ENCODE measurements around the gene DAZAP2. TPM values are rescaled to one million over a fixed set of nuclear protein-coding genes. Genes with fewer than 3 reads are reported as not detected.
"Not testable (repeated sequence)": the region's sequence is repeated elsewhere in the genome, so short reads cannot be mapped to it uniquely, and the experiment has no call there.

DAZAP2 gene
- total RNA-seq, 1 donor from 2014 or later = 259 TPM

DNA sequence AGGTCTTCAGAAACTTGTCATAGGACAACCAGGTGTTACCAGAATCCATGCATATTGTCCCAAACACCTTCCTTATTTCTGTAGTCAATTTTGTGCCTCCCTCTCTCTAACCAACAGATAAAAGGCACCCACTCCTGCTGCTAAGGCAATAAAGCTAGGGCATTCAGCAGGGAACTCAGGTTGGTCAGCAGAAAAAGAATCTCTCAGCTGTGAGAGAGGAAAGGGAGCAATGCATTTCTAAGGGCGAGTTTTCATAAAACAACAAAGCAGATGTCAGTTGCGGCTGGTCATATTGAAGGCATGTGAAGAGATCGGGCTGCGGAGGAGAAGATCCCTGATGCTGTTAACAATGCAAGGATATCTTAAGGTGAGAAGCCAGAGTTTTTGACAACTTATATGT lies 13.4 kb upstream of the DAZAP2 start:
- no peak for DNase-seq
- H3K27me3 ChIP-seq (ENCODE audit: low read depth) = no peaks in the 10 kb centered on the region
- no peak overlapping the region for H3K27ac ChIP-seq
- H3K4me1 ChIP-seq = no peaks in the 10 kb centered on the region
- TF ChIP-seq, protein P1, sequence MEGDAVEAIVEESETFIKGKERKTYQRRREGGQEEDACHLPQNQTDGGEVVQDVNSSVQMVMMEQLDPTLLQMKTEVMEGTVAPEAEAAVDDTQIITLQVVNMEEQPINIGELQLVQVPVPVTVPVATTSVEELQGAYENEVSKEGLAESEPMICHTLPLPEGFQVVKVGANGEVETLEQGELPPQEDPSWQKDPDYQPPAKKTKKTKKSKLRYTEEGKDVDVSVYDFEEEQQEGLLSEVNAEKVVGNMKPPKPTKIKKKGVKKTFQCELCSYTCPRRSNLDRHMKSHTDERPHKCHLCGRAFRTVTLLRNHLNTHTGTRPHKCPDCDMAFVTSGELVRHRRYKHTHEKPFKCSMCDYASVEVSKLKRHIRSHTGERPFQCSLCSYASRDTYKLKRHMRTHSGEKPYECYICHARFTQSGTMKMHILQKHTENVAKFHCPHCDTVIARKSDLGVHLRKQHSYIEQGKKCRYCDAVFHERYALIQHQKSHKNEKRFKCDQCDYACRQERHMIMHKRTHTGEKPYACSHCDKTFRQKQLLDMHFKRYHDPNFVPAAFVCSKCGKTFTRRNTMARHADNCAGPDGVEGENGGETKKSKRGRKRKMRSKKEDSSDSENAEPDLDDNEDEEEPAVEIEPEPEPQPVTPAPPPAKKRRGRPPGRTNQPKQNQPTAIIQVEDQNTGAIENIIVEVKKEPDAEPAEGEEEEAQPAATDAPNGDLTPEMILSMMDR (IDR thresholded peaks at IDR 0.05) = no peak
- no peak for ATAC-seq
- intact Hi-C loops (cut with DNase I) = no loop called here
- no peaks in the 10 kb centered on the region for H3K9me3 ChIP-seq
- no peak overlapping the region for H3K4me3 ChIP-seq
- no peaks in the 10 kb centered on the region for H3K36me3 ChIP-seq

DNA sequence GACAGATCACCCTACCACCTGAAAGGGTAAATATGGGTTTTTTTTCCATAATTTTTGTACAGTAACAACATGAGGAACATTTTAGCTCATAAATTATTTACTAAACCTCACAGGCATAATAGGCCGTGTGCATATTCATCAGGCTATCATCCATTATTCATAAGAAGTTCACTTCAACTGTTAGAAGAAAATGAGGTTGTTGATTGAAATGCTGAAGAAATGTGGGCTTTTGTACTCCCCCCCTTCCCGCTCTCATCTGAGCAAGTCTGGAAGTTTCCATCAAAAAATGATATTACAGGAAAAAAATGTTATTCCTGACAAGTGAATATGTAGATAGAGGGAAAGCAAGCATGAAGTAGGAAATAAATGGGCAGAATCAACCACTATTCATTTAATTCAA lies 12.9 kb upstream of the DAZAP2 start:
- H3K4me3 ChIP-seq = no peak overlapping the region
- TF ChIP-seq, protein P1 (IDR thresholded peaks at IDR 0.05) = no peak
- no peaks in the 10 kb centered on the region for H3K9me3 ChIP-seq
- intact Hi-C loops (cut with DNase I) = no loop called here
- H3K36me3 ChIP-seq = no peaks in the 10 kb centered on the region
- DNase-seq (no peak), ATAC-seq (no peak)
- no peaks in the 10 kb centered on the region for H3K27me3 ChIP-seq (ENCODE audit: low read depth)
- no peak overlapping the region for H3K27ac ChIP-seq
- H3K4me1 ChIP-seq = no peaks in the 10 kb centered on the region

DNA sequence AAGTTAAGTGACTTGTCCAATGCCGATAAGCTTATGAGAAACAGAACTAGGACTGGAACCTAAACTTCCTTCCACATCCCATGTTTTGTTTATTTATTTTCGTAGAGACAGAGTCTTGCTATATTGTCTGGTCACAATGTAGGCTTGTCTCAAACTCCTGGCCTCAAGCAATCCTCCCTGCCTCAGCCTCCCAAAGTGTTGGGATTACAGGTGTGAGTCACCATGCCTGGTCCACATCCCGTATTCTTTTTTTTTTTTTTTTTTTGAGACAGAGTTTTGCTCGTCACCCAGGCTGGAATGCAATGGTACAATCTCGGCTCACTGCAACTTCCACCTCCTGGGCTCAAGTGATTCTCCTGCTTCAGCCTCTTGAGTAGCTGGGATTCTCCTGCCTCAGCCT lies 11.5 kb upstream of the DAZAP2 start:
- H3K27me3 ChIP-seq (ENCODE audit: low read depth); ATAC-seq; H3K36me3 ChIP-seq; DNase-seq; H3K9me3 ChIP-seq; H3K27ac ChIP-seq; H3K4me3 ChIP-seq; H3K4me1 ChIP-seq; intact Hi-C loops (cut with DNase I): not testable (repeated sequence)

DNA sequence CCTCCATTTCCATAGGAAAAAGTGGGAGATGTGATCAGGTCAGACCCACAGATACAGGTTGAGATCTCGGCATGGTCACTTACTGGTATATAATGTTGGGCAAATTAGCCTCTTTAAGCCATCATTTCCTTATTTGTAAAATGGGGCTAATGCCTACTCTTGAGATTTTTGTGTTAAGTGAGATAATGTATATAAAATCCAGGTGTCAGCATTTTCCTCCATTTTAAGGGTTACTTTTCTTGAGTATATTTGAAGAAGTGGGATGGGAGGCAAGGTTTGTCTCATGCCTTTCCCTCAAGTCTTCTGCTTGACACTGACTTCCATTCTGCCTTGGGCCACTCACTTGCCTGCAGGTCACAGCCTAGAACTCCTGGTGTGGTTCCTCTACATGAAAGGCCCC lies 10.7 kb upstream of the DAZAP2 start:
- no peaks in the 10 kb centered on the region for H3K9me3 ChIP-seq
- DNase-seq (no peak), ATAC-seq (no peak)
- intact Hi-C loops (cut with DNase I) = no loop called here
- no peaks in the 10 kb centered on the region for H3K36me3 ChIP-seq
- H3K4me1 ChIP-seq = no peaks in the 10 kb centered on the region
- TF ChIP-seq, protein P1 (IDR thresholded peaks at IDR 0.05) = no peak
- H3K4me3 ChIP-seq = no peak overlapping the region
- H3K27ac ChIP-seq = no peak overlapping the region
- no peaks in the 10 kb centered on the region for H3K27me3 ChIP-seq (ENCODE audit: low read depth)

DNA sequence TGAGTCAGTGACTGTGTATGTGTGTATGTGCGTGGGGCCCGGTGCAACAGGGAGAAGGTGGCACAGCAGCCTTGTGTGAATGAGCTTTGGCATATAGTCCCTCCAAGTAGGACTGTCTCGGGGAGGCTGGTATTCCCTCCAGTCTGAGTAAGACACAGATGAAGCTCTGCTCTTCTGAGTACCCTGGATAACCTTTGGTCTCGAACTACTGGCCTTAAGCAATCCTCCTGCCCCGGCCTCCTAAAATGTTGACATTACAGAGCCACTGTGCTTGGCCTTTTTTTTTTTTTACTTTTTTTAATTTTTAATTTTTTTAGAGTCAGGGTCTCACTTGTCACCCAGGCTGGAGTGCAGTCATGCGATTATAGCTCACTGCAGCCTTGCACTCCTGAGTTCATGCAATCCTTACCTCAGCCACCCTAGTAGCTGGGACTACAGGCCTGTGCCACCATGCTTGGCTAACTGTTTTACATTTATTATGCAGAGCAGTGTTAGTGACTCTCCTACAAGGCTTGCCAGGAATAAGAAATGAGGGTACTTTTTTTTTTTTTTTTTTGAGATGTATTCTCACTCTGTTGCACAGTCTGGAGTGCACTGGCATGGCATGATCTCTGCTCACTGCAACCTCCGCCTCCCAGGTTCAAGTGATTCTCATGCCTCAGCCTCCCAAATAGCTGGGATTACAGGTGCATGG lies 9.4 kb upstream of the DAZAP2 start:
- H3K9me3 ChIP-seq = no peaks in the 10 kb centered on the region
- ATAC-seq (no peak), DNase-seq (no peak)
- H3K36me3 ChIP-seq = no peaks in the 10 kb centered on the region
- H3K27ac ChIP-seq = no peak overlapping the region
- no peaks in the 10 kb centered on the region for H3K27me3 ChIP-seq (ENCODE audit: low read depth)
- no peaks in the 10 kb centered on the region for H3K4me1 ChIP-seq
- TF ChIP-seq, protein P1 (IDR thresholded peaks at IDR 0.05) = no peak
- intact Hi-C loops (cut with DNase I) = no loop called here
- H3K4me3 ChIP-seq = no peak overlapping the region

DNA sequence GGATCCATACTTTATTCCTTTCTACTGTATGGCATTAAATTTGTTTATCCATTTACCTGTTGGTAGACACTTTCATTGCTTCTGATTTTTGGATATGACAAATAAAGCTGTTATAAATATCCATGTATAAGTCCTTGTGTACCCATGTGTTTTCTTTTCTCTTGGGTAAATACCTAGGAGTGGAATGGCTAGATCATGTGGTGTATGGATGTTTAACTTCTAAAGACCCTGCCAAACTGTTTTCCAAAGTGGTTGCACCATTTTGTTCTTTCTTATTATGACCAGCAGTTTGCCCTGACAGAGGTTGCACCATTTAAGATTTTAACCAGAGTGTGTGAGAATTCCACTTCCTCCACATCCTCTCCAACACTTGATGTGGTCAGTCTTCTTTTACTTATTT lies 6.0 kb upstream of the DAZAP2 start:
- H3K27me3 ChIP-seq (ENCODE audit: low read depth) = no peaks in the 10 kb centered on the region

More for the DNA sequence above, 6.0 kb upstream of the DAZAP2 start:
- H3K4me3 ChIP-seq = no peak overlapping the region
- ATAC-seq = no peak
- H3K27ac ChIP-seq = no peak overlapping the region
- DNase-seq = no peak
- TF ChIP-seq, protein P1 (IDR thresholded peaks at IDR 0.05) = no peak
- no peaks in the 10 kb centered on the region for H3K4me1 ChIP-seq
- intact Hi-C loops (cut with DNase I) = no loop called here
- no peaks in the 10 kb centered on the region for H3K9me3 ChIP-seq
- H3K36me3 ChIP-seq = no peaks in the 10 kb centered on the region
